Measurements from ENCODE around the gene OR56A1.
"Not testable (repeated sequence)": the region's sequence is repeated elsewhere in the genome, so short reads cannot be mapped to it uniquely, and the experiment has no call there.

The OR56A1 gene

DNA sequence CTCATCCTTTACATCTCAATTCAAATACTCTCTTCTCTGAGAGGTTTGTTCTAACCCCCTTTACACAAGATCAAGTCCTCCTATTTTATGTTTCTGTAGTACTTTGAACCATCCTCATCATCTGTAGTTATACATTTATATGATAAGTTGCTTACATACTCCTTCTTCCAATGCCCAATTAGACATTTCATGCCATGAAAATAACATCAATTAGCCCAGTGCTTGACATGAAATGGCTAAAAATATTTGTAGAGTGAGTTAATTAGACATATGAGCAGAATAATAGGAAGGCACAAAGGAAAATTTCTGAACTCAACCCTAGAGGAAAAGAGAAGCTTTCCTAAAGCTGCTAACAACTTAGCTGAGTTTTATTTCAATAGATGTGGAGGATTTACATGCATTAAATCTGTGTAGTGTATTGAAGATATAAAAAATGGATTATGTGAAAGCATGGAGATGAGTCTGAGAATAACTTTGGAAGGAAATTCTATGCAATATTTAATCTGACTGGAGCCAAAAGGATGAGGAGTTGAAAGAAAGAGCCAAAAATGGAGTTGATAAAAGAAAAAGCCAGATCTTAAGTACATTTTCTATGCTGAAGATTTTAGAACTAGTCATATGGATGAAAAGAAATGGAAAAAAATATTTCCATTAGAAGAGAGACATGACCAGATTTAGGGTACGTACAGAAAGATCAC, at the start of gene OR56A1:
Gene OR56A1, minus strand, starts transcription at position 51 of the 698 bp plus-strand sequence. CDS start 3,066 bp downstream, outside the sequence.
- no peak for DNase-seq

GRCh38 chr11:6079463-6079862, 48.9 kb upstream of the OR56A1 start:
- no peak for DNase-seq

DNA sequence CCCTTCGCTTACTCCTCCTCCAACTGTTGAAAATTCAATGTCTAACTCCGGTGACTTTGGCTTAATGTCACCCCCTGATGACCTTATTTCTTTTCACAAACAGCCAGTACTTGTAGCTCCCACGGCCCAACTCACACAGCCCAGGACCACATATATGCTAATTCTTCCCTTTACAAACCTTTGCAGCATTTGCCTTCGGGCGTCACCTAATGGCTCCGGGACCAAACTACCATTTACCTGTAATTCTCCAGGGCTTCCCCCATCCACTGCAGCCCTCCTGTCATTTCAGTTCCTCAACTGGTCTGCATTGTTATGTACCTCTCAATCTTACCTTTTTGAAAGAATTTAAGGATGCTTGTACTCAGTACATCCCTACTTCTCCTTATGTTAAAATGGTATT, 47.2 kb upstream of the OR56A1 start:
- DNase-seq = no peak

DNA sequence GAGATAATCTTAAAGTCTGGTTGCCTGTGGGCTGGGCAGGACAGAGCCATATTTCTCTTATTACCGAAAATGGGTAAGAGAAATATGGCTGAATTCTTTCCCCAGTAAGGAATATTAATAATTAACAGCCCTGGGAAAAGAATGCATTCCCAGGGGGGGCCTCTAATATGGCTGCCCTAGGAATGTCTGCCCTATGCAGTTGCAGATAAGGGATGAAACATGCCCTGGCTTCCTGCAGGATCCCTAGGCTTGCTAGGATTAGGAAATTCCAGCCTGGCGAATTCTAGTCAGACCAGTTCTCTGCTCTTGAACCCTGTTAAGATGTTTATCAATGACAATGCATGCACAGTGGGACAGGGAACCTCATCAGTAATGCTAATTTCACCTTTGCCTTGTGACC, 45.9 kb upstream of the OR56A1 start:
- DNase-seq = not testable (repeated sequence)

GRCh38 chr11:6067502-6067901, 36.9 kb upstream of the OR56A1 start:
- no peak for DNase-seq

GRCh38 chr11:6062691-6063358, 32.3 kb upstream of the OR56A1 start:
- DNase-seq = no peak

- peak in 1 of 3 donors; percentile 17 for DNase-seq
Measured at GRCh38 chr11:6061475-6061874, 30.9 kb upstream of the OR56A1 start.

DNA sequence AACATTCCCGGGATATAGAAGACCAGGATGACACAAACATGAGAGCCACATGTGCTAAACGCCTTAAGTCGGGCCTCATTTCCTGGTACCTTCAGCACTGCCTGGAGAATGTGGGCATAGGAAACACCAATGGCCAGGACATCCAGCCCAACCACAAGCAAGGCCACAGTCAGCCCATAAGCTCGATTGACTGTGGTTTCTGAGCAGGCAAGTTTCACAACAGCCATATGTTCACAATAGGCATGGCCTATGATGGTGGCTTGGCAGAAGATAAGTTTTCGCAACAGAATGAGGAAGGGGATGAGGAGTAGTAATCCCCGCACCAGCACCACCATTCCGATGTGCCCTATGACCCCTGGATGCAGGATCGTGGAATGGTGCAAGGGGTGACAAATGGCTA, 26.9 kb upstream of the OR56A1 start:
- DNase-seq = no peak

GRCh38 chr11:6055569-6055968, 25.0 kb upstream of the OR56A1 start:
- no peak for DNase-seq

- no peak for DNase-seq
Measured at GRCh38 chr11:6052374-6052773, 21.8 kb upstream of the OR56A1 start.

DNA sequence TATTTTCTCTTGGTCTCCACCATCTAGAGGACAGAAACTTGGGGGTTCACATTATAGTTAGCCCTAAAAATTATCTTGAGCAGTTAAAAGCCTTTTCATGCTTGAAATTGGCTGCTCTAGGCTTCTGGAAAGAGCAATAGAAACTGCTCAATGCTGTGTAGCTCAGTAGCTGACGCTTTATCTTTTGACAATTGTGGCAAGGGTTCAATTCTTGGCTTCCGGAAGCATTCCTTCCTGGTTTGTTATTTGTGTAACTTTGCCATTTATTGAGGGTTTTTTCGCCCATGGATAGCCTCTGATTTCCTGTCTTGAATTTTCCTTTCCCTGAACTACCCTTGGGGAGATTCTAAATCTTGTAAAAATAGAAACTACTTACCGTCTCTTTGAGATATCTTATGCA, 10.3 kb upstream of the OR56A1 start:
- no peak for DNase-seq

DNA sequence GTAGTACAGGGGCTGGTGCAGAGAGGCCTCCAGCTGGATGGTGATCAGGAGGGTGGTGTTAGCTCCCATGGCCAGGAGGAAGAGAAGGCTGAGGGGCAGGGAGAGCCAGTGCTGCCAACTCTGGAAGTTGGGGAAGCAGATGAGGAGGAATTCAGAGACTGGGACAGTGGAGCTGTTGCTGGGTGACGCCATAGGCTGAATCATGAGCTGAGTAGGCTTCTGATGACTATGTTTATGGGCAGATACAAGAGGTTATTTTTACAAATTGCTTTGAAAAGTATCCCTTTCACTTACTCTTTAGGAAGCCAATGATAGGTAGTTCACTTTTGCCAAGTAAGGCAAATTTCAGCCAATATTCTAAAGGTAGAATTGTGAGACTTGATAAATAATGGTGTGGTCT, 3.1 kb downstream of the OR56A1 start:
- peak in 2 of 3 donors; percentile 25 to 30 for DNase-seq

DNA sequence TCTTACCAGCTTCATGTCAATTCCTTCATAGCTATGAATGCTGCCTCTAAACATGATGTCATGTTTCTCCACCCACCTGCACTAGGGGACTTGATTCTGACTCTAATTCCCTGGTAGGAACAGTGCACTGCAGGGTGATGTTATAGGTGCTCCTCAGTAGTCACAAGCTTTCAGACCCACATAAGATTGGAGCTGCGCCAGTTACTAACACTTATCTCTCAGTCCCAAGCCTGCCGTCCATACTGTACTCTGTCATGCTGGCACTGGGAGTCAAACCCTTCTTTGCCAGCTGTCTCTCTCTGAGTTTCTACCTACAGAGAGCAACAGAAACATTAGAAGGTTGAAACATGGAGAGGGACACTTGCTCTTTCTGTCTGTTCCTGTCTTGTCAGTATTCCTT, 5.5 kb downstream of the OR56A1 start:
- peak in 1 of 3 donors; percentile 8 for DNase-seq

DNA sequence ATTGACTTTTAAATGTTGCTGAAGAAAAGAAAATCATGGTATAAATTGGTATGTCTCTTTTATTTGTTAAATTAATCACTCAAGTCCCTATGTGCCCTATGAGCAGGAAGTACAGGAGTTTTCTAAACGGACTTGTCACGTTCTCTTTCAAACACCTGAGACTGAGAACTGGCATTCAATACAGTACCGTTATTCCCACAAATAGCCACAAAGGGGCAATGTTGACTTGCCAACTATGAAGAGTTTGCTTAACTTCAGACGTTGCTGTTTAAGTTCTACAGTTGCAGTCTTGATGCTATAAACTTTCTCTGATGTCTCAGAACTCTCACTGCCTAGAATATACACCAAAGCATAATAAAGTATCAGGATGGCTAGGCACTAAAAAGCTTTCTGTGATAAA, 7.6 kb downstream of the OR56A1 start:
- peak; percentile 68 to 81 (median 79) for DNase-seq

GRCh38 chr11:6013042-6013441, 17.5 kb downstream of the OR56A1 start:
- DNase-seq = no peak

DNA sequence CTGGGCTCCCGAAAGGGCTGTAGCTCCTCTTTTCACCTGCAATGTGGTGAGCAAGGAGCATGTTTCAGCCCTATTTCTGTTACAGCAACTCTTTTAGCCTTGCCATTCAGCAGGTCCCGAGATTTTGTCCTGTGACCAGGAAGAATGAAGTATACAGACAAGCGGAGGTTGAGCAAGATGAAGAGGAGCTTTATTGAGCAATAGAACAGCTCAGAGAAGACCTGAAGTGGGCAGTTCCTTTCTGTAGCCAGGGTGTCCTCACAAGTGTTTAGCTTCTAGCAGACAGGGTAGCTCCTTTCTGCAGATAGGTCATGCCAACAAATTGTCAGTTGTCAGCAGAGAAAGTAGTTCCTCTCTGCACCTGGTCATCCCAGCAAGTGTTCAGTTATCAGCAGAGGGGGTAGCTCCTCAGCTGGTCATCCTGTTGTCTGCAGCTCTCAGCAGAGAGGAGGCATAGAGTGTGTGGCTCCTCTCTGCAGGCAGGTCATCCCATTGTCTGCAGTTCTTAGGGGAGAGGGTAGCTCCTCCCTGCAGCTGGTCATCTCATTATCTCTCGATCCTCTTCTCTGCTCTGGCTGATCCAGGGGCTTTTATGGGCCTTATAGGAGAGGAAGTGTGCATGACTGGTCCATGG, 18.4 kb downstream of the OR56A1 start:
- DNase-seq = peak; percentile 34 to 56 (median 42)

DNA sequence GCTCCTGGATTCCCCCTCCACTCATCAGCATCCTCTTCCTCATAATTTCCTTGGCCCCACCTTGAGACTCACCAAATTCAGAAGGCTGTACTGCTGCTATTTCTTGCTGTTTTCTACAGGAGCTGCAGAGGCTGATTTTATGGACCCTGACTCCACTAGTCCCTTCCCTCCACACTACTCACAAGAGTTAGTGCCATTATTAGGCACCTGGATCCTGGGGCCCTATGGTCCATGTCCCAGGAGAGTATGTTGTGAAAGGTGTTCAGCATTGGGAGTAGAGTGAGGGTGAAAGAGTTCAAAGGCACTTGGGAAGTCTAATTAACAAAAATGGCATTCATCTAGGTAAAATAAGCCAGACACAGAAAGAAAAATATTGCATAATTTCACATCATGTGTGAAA, 23.7 kb downstream of the OR56A1 start, which contains the start of gene OR56A4:
Gene OR56A4, minus strand, starts transcription at position 101 of the 400 bp plus-strand sequence. CDS start 3,954 bp downstream, outside the sequence.
- no peak for DNase-seq

- no peak for DNase-seq
Measured at GRCh38 chr11:6006395-6006794, 24.2 kb downstream of the OR56A1 start.

DNA sequence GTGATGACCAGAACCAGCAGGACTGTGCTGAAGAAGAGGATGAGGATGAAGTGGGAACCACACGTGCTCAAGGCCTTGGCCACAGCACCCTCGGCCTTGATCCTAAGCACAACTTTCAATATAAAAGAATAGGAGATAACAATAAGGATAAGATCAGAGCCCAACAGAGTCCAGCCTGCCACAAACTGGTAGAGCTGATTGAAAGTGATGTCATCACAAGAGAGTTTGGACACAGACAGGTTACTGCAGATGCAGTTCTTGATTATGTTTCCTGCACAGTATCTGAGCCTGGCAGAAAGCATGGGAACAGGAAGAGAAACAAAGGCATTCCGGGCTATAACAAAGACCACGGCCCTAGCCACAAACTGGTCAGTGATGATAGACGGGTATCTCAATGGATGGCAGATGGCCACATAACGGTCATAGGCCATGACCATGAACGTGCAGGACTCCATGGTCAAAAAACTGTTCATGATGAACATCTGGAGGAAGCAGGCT, 28.3 kb downstream of the OR56A1 start:
- no peak for DNase-seq

DNA sequence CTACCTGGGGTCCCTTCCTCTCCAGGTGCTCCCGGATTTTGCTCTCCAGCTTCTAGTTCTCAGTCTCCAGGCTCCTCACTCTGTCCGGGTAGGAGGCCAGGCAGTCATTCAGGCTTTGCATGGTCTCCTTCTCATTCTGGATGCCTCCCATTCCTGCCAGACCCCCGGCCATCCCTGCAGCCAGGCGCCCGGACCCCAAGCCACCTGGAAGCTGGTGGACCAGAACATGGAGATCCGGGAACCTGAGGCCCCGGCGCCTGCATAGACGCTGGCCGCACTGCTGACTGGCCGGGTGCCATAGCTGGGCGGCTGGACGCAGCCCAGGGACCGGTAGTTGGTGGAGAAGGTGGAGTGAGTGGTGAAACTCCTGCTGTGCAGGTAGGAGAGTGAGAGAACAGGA, 35.8 kb downstream of the OR56A1 start:
- no peak for DNase-seq

GRCh38 chr11:5992604-5993251, 37.8 kb downstream of the OR56A1 start:
- peak; percentile 40 to 59 (median 40) for DNase-seq

GRCh38 chr11:5992150-5992549, 38.4 kb downstream of the OR56A1 start:
- no peak for DNase-seq

DNA sequence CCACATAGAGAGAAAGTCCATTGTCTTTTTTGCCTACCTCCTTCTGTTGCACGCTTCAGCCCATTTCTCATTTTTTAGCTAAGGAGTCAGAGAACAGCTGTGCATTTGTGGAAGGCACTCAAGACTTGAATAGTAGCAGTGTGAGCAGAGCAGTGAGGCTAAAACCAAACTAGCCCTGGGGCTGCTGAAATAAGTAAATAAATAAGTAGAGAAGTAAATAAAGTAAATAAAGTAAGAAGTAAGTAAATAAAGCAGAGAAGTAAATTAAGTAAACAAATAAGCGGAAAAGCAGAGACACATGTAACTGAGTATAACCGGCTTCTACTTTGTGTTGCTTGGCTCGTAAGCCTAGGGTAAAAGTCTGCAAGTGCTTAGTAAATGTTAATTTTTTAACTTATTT, 41.4 kb downstream of the OR56A1 start:
- DNase-seq = no peak

Data from suppressor macrophage treated with lipopolysaccharide for 1 hour (primary cell).